A172 (cell line): Measurements from ENCODE around the gene TGFBR1. TPM values are rescaled to one million over a fixed set of nuclear protein-coding genes. Genes with fewer than 3 reads are reported as not detected.

Experiments used
- DNase-seq: peaks from one replicate; pipeline ENCODE4 v3.0.0-alpha.2; 2015; ENCODE audit warnings: low spot score
- total RNA-seq: library from RNA; depleted of rRNA; stranded (reverse); fragments of >200 nt; shearing (Covaris generic); gene quantifications from 2 replicates; pipeline ENCODE4 v1.2.3, GENCODE V29; 2014

TGFBR1 gene
- total RNA-seq, 1 experiment from 2014 or later, result 31.1 TPM

GRCh38 chr9:99171225-99172123 is 66.6 kb downstream of the TGFBR1 start:
- DNase-seq, result no peak

- DNase-seq, result no peak
Observed at GRCh38 chr9:99172124-99173091, 67.5 kb downstream of the TGFBR1 start.

DNA sequence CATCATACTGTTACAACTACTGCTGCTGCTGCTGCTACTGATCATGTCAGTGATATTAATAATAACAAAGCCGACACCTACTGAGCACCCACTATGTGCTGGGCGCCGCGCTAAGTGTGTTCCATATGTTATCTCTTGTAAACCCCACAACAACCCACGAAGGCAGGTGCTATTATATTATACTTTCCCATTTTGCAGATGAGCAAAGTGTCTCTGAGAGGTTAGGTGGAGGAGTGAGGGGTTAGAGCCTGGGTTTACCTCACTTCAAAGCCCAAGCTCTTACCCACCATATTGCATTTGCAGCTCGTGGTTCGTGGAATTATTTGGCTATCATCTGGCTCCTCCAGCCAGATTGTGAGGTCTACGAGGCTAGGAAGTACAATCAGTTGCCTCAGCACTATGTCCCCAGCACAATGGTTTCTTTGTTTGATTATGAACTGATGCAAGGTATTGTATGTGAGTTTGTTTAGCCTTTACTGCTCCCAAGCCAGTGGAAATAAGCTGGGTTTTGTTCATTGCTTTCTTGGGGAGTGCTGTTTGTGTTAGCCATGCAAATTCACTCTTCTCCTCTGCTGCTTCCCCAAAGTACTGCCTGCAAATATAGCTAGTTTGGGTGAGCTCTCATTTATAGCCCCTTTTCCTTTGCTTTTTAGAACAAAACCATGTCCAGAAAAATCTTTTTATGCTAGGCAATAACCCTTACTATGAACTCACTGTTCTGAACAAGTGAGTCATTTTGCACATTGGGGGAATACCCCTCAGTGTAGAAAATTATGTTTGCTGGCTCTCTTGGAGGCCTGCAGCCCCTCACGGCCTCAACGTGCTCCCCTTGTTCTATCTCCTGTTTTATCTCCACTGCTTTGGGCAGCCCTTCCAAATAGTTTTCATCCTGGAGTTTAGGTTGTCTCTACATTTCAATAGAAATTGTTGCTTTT is 68.9 kb downstream of the TGFBR1 start:
- DNase-seq, result no peak

GRCh38 chr9:99176527-99177013 is 71.7 kb downstream of the TGFBR1 start:
- DNase-seq, result no peak

DNA sequence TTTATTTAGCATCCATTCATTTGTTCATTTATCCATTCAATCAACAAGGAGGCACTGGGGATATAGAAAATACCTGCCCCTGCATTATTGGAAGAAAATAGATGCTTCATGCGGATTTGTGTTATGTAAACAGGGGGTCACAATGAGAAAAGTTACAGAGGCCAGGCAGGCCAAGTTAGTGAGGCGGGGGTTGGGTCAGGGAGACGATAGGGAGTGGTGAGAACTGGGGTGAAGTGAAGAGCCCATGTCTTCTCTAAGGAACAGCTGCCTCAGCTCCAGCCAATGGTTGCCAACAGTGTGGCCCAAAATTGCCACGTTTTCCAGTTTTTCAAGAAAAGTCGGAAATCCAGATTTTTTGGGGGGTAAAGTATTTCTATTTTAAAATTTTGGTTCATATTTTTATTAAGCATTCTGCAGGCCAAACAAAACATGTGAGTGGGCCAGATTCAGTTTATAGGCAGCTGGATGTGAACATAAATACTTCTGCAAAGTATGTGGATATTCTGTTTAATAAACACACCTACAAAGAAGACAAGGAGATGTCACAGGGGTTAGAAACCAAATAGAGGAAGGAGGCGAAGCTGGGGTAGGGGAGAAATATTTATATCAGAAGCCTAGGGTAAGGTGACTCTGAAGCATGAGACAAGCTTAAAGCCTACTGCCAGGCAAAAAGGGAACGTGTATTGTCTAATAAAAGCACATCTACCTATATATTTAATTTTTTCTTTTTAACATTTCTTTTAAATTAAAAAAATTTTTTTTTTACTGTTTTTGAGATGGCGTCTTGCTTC is 72.9 kb downstream of the TGFBR1 start:
- no peak for DNase-seq

GRCh38 chr9:99178912-99179872 is 74.3 kb downstream of the TGFBR1 start:
- no peak for DNase-seq

DNA sequence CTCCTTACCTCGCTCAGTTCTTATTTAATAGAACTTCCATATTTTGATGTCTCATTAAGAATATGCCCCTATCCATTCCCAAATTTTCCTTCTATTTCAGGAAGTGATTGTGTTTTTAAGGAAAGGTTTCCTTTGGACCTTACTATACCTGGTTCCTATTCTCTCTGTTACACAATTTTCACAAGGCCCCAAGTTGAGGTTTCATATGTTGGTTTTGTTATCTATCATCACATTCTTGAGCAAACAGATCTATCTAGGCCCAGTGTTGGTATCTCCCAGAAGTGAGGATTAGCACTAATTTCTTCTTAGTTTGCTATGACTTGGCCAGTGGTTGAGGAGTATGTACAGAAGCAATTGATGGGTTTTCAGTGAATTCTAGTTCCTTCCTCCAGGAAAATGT is 75.3 kb downstream of the TGFBR1 start:
- DNase-seq, result no peak

DNA sequence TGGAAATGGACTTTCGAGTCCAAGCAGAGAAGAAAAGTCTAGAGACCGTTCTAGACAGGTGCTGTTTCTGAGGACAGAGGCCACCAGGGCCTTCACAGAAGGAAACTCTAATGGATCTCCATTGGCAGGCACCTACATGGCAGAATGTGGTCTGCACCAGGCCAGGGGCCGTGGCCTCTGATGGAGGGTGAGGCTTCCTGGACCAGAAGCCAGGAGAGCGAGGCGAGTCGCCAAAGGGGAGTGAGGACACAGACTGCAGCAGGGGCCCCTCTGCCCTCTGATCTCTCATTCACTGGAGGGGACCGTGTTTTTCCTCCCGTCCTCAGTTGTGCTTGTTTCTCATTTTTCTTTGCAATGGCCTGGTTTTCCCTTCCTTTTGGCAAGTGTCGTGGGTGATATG is 75.7 kb downstream of the TGFBR1 start:
- no peak for DNase-seq

GRCh38 chr9:99181206-99181605 is 76.3 kb downstream of the TGFBR1 start:
- no peak for DNase-seq

DNA sequence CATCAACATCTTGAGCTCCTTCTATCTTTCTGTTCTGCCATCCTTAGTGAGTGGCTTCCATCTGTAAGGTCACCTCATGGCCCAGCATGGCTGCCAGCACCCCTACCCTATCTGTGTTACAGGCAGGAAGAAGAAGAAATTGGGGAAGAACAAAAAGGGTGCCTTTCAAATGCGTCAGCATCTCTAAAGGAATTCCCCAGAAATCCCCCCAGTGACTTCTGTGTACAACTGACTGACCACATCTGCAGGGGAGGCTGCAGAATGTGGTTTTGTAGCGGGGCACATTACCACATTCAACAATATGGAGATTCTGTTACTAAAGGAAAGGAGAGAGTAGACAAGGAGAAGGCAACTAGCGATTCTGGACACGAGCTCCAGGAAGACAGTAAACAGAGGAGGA is 76.7 kb downstream of the TGFBR1 start:
- peak; percentile 65 for DNase-seq

- DNase-seq, result no peak
Observed at GRCh38 chr9:99182356-99182755, 77.4 kb downstream of the TGFBR1 start.

DNA sequence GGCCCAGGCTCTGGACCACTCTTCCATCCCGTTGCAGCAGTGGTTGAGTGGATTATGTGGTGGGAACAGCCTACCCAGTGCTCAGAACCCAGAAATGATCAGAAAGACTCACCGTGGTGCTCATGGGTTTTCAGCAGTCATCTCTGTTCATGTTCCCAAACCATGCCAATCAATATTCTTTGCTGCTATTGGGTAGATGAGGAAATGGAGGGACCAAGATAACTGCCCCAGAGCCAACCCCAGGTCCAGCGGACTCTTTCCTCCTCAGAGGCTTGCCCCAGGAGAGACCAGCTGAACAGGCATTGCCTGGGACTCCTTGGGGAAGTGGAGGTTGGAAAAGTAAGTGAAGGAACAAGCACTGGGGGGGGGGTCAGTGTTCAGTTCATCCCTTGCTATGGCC is 78.7 kb downstream of the TGFBR1 start:
- no peak for DNase-seq

- no peak for DNase-seq
Observed at GRCh38 chr9:99184110-99184474, 79.2 kb downstream of the TGFBR1 start.

DNA sequence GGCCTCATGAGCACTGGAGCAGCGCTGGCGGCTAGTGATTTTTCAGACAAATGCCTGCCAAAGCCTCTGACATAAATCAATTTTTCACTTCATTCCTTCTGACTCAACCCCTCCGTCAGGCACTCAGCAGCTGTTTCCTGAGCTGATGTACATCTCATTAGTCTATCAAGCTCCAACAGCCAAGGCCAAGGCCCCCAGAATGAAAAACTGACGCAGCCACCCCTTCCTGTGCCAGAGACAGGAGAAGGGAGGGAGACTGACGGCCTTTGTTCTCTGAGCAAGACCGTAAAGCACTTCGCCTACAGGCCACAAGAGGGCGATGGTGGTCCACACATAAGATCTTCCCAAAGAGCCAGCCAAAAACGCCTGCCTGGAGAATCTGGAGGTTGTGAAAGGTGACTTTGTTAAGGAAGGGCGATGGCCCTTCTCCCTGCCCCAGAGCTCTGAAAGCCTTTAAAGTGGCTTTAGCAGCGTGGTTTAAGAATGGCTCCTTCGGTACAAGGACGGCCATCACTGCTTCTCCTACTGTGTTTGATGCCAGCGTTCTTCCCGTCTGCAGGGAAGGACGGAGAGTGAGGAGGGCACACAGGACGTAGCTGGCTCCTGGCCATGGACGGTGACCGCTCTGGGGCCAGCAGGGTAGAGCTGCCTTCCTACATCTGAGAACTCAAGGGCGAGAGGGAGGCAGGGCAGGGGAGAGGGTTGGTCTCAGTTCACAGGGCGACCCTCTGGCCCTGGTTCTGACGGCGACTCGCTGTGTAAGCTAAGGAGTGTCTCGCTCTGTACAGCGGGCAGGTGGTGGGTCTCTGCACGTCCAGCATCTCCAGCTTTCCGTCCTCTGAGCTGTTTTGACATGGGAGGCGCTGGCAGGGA is 79.8 kb downstream of the TGFBR1 start:
- DNase-seq, result peak; percentile 93

DNA sequence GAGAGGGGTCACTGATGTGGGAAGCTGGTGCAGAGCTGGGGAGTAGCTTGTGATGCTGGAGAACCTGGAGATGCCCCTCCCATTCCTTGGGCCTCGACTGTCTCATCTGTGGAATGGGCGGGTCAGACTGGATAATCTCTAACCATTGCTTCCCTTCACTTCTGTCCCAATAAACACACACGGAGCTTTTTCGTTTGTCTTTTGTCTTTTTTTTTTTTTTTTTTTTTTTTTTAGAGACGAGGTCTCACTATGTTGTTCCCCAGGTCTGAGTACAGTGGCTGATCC is 80.4 kb downstream of the TGFBR1 start:
- DNase-seq, result no peak

DNA sequence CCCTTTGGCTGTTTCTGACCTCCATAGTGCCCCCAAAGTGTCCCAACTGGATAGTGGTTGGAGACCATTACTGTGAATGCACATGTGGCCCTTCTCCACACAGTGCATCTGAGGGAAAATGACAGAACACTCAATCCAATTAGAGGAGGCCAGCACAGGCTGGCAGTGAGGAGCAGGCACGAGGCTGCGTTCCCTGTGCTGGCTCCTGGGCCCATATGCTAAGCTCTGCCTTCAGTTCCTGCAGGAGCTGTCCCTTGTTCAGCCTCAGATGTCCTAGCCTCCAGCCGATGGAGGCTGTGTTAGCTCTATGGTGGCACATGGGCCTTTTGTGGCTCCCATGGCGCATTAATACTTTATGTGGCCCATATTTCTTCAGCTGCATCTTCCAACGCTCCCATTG is 81.0 kb downstream of the TGFBR1 start:
- DNase-seq, result no peak

DNA sequence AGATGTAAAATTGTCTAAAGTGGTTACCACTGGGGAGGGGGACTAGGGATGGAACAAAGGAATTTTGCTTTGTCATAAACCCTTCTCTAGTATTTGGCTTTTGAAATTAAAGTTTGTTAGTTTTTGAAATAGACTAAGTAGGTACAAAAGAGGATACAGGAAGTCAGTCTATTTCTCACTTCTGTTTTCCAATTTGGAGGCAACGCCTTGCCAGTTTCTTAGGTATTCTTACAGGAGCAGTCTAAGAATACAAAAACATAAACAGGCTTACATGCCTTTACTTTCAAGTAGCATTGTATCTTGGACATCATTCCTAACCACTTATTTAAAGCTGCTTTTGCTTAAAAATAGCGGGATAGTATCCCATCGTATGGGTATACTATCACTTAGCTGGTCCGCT is 82.4 kb downstream of the TGFBR1 start:
- DNase-seq, result no peak

GRCh38 chr9:99189186-99189585 is 84.3 kb downstream of the TGFBR1 start:
- DNase-seq, result no peak
